Left renal cortex interstitium (tissue), 4 donors: ENCODE measurements around the gene DUS2. TPM values are rescaled to one million over a fixed set of nuclear protein-coding genes. Genes with fewer than 3 reads are reported as not detected.
"Not testable (repeated sequence)": the region's sequence is repeated elsewhere in the genome, so short reads cannot be mapped to it uniquely, and the experiment has no call there.

Experiments used
- DNase-seq, 4 donors: peaks; one replicate each; pipeline ENCODE4 v3.0.0-alpha.2; 2013; ENCODE audit warnings: low read depth in 4 of 4, low spot score in 2 of 4, missing footprints in 1 of 4
- polyA plus RNA-seq, 4 donors: library from polyadenylated mRNA; unstranded; fragments of 120-200 nt; gene quantifications; one replicate each; pipeline ENCODE4 v1.2.1, GENCODE V29; 2013; ENCODE audit not compliant: insufficient read length in 4 of 4

Gene DUS2
- polyA plus RNA-seq, 4 donors: 13.5 to 19.5 (median 15.5) TPM

- DNase-seq: not testable (repeated sequence)
These were observed 24.8 kb upstream of the DUS2 start for GRCh38 chr16:67998231-67998778.

GRCh38 chr16:67998779-67999688 lies 24.1 kb upstream of the DUS2 start, which contains the start of gene DPEP2:
Gene DPEP2 (minus strand): TSS chr16:67999484. CDS start chr16:67993212, 6,272 bp downstream.
- DNase-seq: not testable (repeated sequence)

- DNase-seq: no peak
These were observed 23.1 kb upstream of the DUS2 start for GRCh38 chr16:67999985-68000384.

GRCh38 chr16:68000450-68000849 lies 22.6 kb upstream of the DUS2 start:
- DNase-seq: no peak

- no peak for DNase-seq
These were observed 20.1 kb upstream of the DUS2 start for GRCh38 chr16:68003031-68003430.

- DNase-seq: no peak
These were observed 17.9 kb upstream of the DUS2 start for GRCh38 chr16:68005211-68005610.

- no peak for DNase-seq
These were observed 17.2 kb upstream of the DUS2 start for GRCh38 chr16:68005786-68006286.

GRCh38 chr16:68009157-68009735 lies 13.8 kb upstream of the DUS2 start:
- DNase-seq: no peak

- DNase-seq: not testable (repeated sequence)
These were observed 13.2 kb upstream of the DUS2 start for GRCh38 chr16:68009872-68010271.

GRCh38 chr16:68013440-68013839 lies 9.6 kb upstream of the DUS2 start:
- DNase-seq: no peak

GRCh38 chr16:68015681-68016080 lies 7.4 kb upstream of the DUS2 start, which contains the start of gene DPEP2NB:
Gene DPEP2NB (minus strand): TSS chr16:68015911. CDS start chr16:68015770, 141 bp downstream.
- DNase-seq: no peak

GRCh38 chr16:68019167-68019680 lies 3.9 kb upstream of the DUS2 start:
- DNase-seq: no peak

GRCh38 chr16:68021490-68021889 lies 1.6 kb upstream of the DUS2 start:
- no peak for DNase-seq

GRCh38 chr16:68022278-68022727 lies 781 bp upstream of the DUS2 start:
- DNase-seq: no peak

GRCh38 chr16:68028996-68029395 lies 5.9 kb downstream of the DUS2 start:
- DNase-seq: no peak

GRCh38 chr16:68030108-68030507 lies 7.0 kb downstream of the DUS2 start:
- not testable (repeated sequence) for DNase-seq

GRCh38 chr16:68031951-68032350 lies 8.9 kb downstream of the DUS2 start:
- no peak for DNase-seq

- DNase-seq: no peak
These were observed 10.0 kb downstream of the DUS2 start for GRCh38 chr16:68033101-68033500.

- no peak for DNase-seq
These were observed 12.1 kb downstream of the DUS2 start for GRCh38 chr16:68035227-68035626.

- DNase-seq: no peak
These were observed 14.9 kb downstream of the DUS2 start for GRCh38 chr16:68037841-68038597.
